ENCODE measurements around the gene GPR37L1.

GPR37L1 gene

GRCh38 chr1:202122639-202123335 is at the start of gene GPR37L1:
GPR37L1 (plus strand) TSS chr1:202122917; CDS start chr1:202122964, 47 bp downstream.
- DNase-seq (ENCODE audit: low spot score): no peak

DNA sequence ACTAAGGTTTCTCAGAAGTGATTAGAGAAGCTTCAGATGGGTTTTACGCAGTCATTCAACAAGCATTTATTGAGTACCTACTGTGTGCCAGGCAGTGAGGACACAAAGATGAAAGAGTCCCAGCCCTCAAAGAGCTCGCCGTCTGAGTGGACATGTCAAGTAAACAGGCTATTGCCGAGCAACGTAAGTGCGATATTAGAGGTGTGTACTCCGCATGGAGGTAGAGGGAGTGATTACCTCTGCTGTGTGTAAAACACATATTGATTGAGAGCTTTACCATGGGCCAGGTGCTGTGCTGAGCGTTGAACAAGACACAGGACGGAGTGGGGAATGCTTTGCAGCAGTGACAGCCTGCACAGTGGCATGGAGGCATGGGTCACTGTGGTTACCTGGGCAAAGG is 49.5 kb upstream of the GPR37L1 start:
- DNase-seq (ENCODE audit: low spot score): no peak

- DNase-seq (ENCODE audit: low spot score): peak; percentile 30
Measured at GRCh38 chr1:202074985-202075384, 47.7 kb upstream of the GPR37L1 start.

DNA sequence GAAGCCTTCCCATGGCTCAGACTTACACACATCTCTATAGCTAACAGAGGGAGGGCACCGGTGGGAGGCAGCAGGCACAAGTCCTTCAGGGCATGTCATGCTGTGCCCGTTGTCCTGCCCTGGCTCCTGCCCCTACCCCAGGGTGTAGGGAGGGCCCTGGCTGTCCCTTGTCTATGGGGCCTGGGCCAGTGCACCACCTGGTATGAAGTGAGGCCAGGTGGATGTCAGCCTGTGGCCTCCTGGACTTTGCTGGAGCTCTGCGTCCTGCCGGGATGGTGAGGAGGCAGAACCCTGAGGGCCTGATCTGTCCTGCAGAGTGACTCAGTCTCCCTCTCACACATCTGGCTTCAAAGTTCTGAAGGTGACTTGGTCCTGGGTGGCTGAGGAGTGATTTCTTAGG is 47.3 kb upstream of the GPR37L1 start:
- DNase-seq (ENCODE audit: low spot score): no peak

GRCh38 chr1:202076050-202076511 is 46.6 kb upstream of the GPR37L1 start:
- peak; percentile 84 for DNase-seq (ENCODE audit: low spot score)

- DNase-seq (ENCODE audit: low spot score): peak; percentile 36
Measured at GRCh38 chr1:202078241-202078640, 44.5 kb upstream of the GPR37L1 start.

- no peak for DNase-seq (ENCODE audit: low spot score)
Measured at GRCh38 chr1:202081992-202082391, 40.7 kb upstream of the GPR37L1 start.

DNA sequence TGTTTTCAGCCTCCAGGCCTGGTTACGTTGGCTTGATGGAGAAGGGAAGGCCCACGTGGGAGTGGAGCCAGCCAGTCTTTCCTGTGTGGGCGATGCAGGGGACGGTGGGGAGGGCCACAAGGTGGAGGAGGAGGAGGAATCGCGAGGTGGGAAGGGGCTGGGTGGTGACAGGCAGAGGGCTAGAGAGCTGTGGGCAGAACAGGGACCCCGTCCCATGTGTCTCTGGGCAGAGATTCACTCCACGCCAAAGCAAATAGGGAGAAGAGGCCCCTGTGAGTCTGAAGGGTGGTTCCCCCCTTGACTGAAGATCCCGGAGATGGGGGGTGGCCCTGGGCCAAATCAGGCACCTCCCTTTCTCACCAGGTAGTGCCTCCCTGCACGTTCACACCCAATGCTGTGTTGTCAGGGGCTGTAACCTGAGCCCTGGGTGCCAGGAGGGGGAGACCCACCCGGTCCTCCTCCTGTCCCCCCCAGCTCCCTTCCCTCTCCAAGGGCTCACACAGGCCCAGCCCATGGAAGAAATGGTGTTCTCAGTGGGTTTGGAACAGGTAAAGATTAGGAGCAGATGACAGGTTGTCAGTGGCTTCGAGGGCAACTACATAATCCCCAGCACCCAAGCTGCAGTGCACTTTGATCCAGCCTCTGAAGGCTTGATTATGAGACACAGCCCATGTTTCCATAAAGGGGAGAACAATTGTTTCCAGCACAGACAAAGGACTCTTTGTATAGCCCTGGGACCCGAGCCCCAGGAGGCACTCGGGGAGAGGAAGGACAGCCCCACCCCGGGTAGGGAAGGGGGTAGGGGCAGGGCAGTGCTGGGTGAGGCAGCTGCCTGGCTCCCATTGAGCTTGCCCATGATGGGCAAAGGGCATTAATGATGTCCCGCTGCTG is 37.7 kb upstream of the GPR37L1 start:
- DNase-seq (ENCODE audit: low spot score): no peak

- no peak for DNase-seq (ENCODE audit: low spot score)
Measured at GRCh38 chr1:202085682-202086373, 36.9 kb upstream of the GPR37L1 start.

- no peak for DNase-seq (ENCODE audit: low spot score)
Measured at GRCh38 chr1:202086579-202087350, 36.0 kb upstream of the GPR37L1 start.

GRCh38 chr1:202088206-202088605 is 34.5 kb upstream of the GPR37L1 start:
- DNase-seq (ENCODE audit: low spot score): no peak

- DNase-seq (ENCODE audit: low spot score): no peak
Measured at GRCh38 chr1:202090994-202091393, 31.7 kb upstream of the GPR37L1 start.

DNA sequence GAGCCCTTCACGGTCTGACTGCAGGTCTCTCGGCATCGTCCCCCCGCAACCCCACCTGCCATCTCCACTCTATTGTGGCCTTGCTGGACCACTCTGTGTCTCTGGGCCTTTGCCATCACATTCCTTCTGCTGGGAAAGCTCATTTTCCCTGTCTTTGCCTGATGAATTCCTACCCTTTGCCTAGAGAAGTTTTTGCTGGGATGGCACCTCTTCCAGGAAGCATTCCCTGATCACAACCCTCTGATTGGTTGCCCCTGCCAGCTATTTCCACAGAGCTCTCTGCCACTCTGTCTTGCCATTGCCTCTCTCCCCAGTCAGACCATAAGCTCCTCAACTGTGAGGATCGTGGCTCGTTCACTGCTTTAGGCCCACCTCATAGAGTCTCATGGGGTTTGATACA is 28.9 kb upstream of the GPR37L1 start:
- DNase-seq (ENCODE audit: low spot score): no peak

DNA sequence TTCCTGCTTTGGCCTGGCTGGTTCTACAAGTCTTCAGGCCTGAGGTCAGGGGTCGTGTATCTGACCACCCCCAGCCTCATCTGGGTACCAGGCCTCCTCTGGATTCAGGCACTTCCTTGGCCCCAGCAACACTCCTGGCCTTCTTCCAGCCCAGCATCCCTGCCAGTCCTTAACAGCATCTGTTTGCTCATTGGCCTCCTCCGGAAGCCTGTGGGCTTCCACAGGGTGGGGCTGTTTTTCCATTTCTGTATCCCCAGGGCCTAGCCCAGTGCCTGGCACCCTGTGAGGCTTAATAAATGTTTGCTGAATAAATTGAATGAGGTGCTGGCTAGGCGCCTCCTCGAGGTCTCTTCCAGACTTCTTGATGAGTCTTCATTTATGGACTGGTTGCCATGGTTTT is 21.5 kb upstream of the GPR37L1 start:
- DNase-seq (ENCODE audit: low spot score): peak; percentile 51

- peak; percentile 70 for DNase-seq (ENCODE audit: low spot score)
Measured at GRCh38 chr1:202104073-202104472, 18.6 kb upstream of the GPR37L1 start.

DNA sequence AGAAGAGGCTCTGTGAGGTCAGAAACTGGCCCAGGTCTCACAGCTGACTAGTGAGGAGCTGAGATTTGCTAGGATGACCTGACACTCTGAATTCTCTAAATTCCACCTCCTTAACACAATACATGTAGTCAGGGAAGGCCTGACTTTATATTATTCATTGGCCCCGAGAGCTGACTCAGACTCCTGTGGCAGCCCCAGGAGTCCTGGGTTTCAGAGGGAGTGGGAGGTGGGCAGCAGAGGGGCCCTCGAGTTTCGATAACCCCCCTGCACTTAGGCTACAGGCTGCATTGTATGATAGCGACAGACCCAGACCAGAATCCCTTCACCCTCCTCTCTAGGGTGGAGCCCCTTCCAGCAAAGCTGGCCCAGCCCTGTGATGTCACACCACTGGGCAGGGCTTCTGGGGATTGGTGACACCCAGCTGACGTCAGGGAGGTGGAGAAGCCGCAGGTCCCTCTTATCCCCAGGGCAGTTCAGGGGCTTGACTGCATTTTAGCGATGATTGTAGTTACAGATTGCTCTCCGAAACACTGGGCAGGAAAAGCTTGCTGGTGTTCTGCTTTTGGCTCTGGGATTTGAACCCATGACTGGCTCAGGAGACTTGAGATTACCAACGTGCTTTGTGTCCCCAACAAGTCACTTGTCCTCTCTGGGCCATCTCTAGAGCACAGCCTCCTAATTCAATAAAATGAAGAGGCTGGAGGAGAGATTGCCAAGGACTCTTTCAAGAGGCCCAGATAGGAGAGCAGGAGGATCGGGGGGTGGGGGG is 17.0 kb upstream of the GPR37L1 start:
- DNase-seq (ENCODE audit: low spot score): peak; percentile 91

DNA sequence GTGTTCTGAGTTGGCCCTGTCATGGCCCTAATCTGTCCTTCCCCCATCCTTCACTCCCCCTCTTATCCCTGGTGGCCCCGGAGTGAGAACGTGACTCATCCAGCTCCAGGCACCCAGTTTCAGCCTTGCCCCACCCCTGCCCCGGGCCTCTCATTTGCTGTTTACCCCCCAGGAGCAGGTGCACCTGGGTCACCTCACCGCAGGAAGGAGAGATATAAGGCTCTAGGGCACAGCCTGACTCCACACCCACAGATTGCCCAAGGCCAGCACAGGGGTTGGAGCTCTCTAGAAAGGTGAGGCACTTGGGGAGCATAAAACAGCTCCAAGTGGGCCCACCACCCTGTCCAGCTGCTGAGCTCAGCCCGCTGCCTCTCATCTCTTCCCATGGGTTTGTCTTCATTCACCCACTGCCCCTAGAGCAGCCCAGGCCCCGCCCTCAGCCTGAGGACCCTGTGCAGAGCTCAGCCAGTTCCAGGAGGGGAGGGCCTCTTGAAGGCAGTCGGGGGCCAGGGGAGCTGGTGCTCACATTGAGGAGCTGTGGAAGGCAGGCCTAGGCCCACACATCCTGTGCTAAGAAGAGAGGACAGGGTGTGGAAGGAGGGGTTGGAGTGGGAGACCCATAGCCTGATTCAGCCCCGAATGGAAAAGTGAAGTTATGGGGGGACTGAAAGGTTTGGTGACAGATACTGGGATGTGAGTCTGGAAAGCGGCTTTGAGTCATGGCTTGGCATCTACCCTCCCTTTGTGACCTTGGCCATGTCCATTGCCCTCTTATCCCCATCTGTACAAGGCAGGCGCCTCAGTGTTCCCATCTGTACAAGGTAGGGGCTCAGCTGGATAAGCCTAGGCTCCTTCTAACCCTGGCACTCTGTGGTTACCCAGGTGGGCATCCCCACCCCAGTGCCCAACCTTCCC is 16.1 kb upstream of the GPR37L1 start:
- peak; percentile 82 for DNase-seq (ENCODE audit: low spot score)

- DNase-seq (ENCODE audit: low spot score): no peak
Measured at GRCh38 chr1:202107321-202107761, 15.4 kb upstream of the GPR37L1 start.

- peak; percentile 54 for DNase-seq (ENCODE audit: low spot score)
Measured at GRCh38 chr1:202107801-202108731, 14.7 kb upstream of the GPR37L1 start.
